ENCODE measurements around the gene GAGE12D.
"Not testable (repeated sequence)": the region's sequence is repeated elsewhere in the genome, so short reads cannot be mapped to it uniquely, and the experiment has no call there.

The GAGE12D gene

GRCh38 chrX:49589196-49589595 lies 47.7 kb downstream of the GAGE12D start, which contains the start of gene GAGE2A:
Gene GAGE2A (plus strand): TSS chrX:49589496. CDS start chrX:49590651, 1,155 bp downstream.
- H3F3A ChIP-seq (ENCODE audit: insufficient read depth, low read length); H3K9me2 ChIP-seq (replicated peaks; ENCODE audit: insufficient read depth, low read length); H3K79me2 ChIP-seq (ENCODE audit: low read length); H3K27ac ChIP-seq (ENCODE audit: low read length); H3K4me3 ChIP-seq (ENCODE audit: low read length); H3K36me3 ChIP-seq (replicated peaks; ENCODE audit: insufficient read depth, low read length); H3K27me3 ChIP-seq (replicated peaks; ENCODE audit: insufficient read depth, low read length); H3K4me2 ChIP-seq (ENCODE audit: low read depth, low read length); H3K4me1 ChIP-seq (ENCODE audit: low read length); H2AFZ ChIP-seq (ENCODE audit: low read length); H3K9me3 ChIP-seq (replicated peaks; ENCODE audit: insufficient read depth, low read length); H4K20me1 ChIP-seq (ENCODE audit: insufficient read depth, low read length); H3K9ac ChIP-seq (ENCODE audit: low read length); DNase-seq: not testable (repeated sequence)

DNA sequence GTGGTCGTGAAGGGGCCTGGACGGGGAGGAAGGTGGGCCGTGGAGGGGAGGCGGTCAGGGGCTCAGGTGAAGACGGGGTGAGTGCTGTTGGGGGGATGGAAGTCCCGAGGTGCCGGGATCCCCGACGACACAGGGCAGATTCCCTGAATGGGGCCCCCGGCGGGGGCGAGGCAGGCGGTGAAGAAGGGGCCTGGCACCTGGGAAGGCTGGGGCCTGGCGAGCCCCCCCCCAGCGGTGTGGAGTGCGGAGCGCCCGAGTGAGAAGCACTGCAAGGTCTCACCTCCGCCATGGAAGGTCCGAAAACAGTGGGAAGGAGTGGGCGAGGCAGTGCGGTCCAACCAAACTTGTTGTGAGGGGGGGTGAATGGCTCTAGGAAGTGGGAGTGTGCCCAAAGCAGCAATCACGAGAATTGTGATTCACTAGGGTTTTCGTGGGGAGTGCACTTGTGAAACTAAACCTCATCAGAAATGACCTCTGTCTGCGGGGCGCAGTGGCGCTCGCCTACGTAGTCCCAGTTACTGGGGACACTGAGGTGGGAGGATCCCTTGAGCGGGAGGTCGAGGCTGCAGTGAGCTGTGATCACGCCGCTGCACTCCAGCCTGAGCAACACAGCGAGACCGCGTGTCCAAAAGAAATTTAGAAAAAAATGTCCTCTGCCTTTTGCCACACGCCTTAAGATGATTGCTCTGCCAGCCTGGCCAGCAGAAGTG lies 48.4 kb downstream of the GAGE12D start:
- not testable (repeated sequence) for H2AFZ ChIP-seq (ENCODE audit: low read length); H3K27ac ChIP-seq (ENCODE audit: low read length); H3K27me3 ChIP-seq (replicated peaks; ENCODE audit: insufficient read depth, low read length); H3F3A ChIP-seq (ENCODE audit: insufficient read depth, low read length); H3K4me1 ChIP-seq (ENCODE audit: low read length); H3K36me3 ChIP-seq (replicated peaks; ENCODE audit: insufficient read depth, low read length); H3K4me3 ChIP-seq (ENCODE audit: low read length); DNase-seq; H3K4me2 ChIP-seq (ENCODE audit: low read depth, low read length); H4K20me1 ChIP-seq (ENCODE audit: insufficient read depth, low read length); H3K9me3 ChIP-seq (replicated peaks; ENCODE audit: insufficient read depth, low read length); H3K9me2 ChIP-seq (replicated peaks; ENCODE audit: insufficient read depth, low read length); H3K9ac ChIP-seq (ENCODE audit: low read length); H3K79me2 ChIP-seq (ENCODE audit: low read length)

DNA sequence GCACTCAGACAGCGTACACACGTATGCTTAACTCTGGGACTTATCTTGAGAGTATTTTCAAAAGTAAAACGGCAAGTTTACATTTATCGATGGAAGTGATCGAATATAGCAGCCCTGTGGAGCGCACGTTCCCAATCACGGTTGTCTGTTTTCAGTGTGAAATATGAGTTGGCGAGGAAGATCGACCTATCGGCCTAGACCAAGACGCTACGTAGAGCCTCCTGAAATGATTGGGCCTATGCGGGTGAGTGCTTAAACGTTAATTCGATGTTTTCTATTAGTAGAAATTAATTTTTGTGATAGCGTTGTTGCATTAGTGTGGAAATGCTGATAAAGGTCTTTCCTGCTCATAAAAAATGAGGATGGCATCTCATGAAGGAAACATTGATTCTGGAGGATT lies 49.0 kb downstream of the GAGE12D start:
- not testable (repeated sequence) for H3K27ac ChIP-seq (ENCODE audit: low read length); H2AFZ ChIP-seq (ENCODE audit: low read length); H3K4me1 ChIP-seq (ENCODE audit: low read length); H3K4me3 ChIP-seq (ENCODE audit: low read length); H3K4me2 ChIP-seq (ENCODE audit: low read depth, low read length); H3K36me3 ChIP-seq (replicated peaks; ENCODE audit: insufficient read depth, low read length); H3F3A ChIP-seq (ENCODE audit: insufficient read depth, low read length); H3K9me3 ChIP-seq (replicated peaks; ENCODE audit: insufficient read depth, low read length); H3K79me2 ChIP-seq (ENCODE audit: low read length); H3K27me3 ChIP-seq (replicated peaks; ENCODE audit: insufficient read depth, low read length); H3K9me2 ChIP-seq (replicated peaks; ENCODE audit: insufficient read depth, low read length); DNase-seq; H3K9ac ChIP-seq (ENCODE audit: low read length); H4K20me1 ChIP-seq (ENCODE audit: insufficient read depth, low read length)

Measured in MM.1S (cell line).